ENCODE data around the gene SUPT4H1. TPM values are rescaled to one million over a fixed set of nuclear protein-coding genes. Genes with fewer than 3 reads are reported as not detected.
A peak's percentile ranks its signal among the peaks of the same experiment; 100 is the strongest.

SUPT4H1 gene
- total RNA-seq, 4 donors from 2014 or later: 34.5 to 38.0 (median 35.2) TPM

- peaks cover 0 to 11% (median 0%) of the 10 kb centered on the region in 3 donors for H3K36me3 ChIP-seq
- no peak overlapping the region for H3K4me3 ChIP-seq
- TF ChIP-seq EP300 (IDR thresholded peaks at IDR 0.05): no peak
- no peak for TF ChIP-seq POLR2A (IDR thresholded peaks at IDR 0.05)
- no peak for TF ChIP-seq CTCF (IDR thresholded peaks at IDR 0.05)
- 82 to 85% methylated on average over 11 of the region's 11 CpGs for WGBS, 2 donors
- DNase-seq (ENCODE audit: low spot score in 2 of 2): no peak
- no peak overlapping the region for H3K27ac ChIP-seq
- peaks cover 0 to 30% of the 10 kb centered on the region in 2 donors for H3K27me3 ChIP-seq
- no peaks in the 10 kb centered on the region for H3K9me3 ChIP-seq
- peaks cover 0 to 30% (median 2%) of the 10 kb centered on the region in 4 donors for H3K4me1 ChIP-seq
Observed at GRCh38 chr17:58325976-58326468, 26.0 kb downstream of the SUPT4H1 start.

GRCh38 chr17:58325289-58325726, 26.7 kb downstream of the SUPT4H1 start:
- H3K27ac ChIP-seq: no peak overlapping the region
- no peak for TF ChIP-seq EP300 (IDR thresholded peaks at IDR 0.05)
- no peak for TF ChIP-seq POLR2A (IDR thresholded peaks at IDR 0.05)
- TF ChIP-seq CTCF (IDR thresholded peaks at IDR 0.05): no peak
- DNase-seq (ENCODE audit: low spot score in 2 of 2): no peak
- H3K36me3 ChIP-seq: peaks cover 0 to 18% (median 0%) of the 10 kb centered on the region in 3 donors
- H3K4me1 ChIP-seq: peaks cover 0 to 30% (median 2%) of the 10 kb centered on the region in 4 donors
- 69 to 72% methylated on average over 9 to 11 of the region's 11 CpGs for WGBS, 2 donors
- H3K9me3 ChIP-seq: no peaks in the 10 kb centered on the region
- H3K27me3 ChIP-seq: peaks cover 0 to 30% of the 10 kb centered on the region in 2 donors
- peak overlapping the region in 2 of 4 donors; percentile 52 to 68 for H3K4me3 ChIP-seq

- Histone ChIP-seq H3K36me3 (peaks cover 0 to 25% (median 0%) of the 10 kb centered on the region in 3 donors), H3K4me1 (peaks cover 0 to 30% (median 2%) of the 10 kb centered on the region in 4 donors), H3K4me3 (peak overlapping the region; percentile 47 to 68 (median 51)), H3K9me3 (no peaks in the 10 kb centered on the region), H3K27ac (peak overlapping the region in 2 of 4 donors; percentile 56 to 76), H3K27me3 (peaks cover 0 to 30% of the 10 kb centered on the region in 2 donors)
- TF ChIP-seq CTCF (IDR thresholded peaks at IDR 0.05): no peak
- TF ChIP-seq POLR2A (IDR thresholded peaks at IDR 0.05): no peak
- TF ChIP-seq EP300 (IDR thresholded peaks at IDR 0.05): no peak
- 9 to 11% methylated on average over 23 to 43 of the region's 66 CpGs for WGBS, 2 donors
- DNase-seq (ENCODE audit: low spot score in 2 of 2): no peak
Observed at GRCh38 chr17:58324409-58325288, 27.4 kb downstream of the SUPT4H1 start.

GRCh38 chr17:58324056-58324408, 28.0 kb downstream of the SUPT4H1 start:
- H3K36me3 ChIP-seq: peaks cover 0 to 25% (median 0%) of the 10 kb centered on the region in 3 donors
- H3K4me3 ChIP-seq: peak overlapping the region; percentile 47 to 68 (median 51)
- peaks cover 0 to 24% of the 10 kb centered on the region in 2 donors for H3K27me3 ChIP-seq
- 15 to 16% methylated on average over 10 to 12 of the region's 13 CpGs for WGBS, 2 donors
- no peak for TF ChIP-seq POLR2A (IDR thresholded peaks at IDR 0.05)
- no peak for TF ChIP-seq CTCF (IDR thresholded peaks at IDR 0.05)
- TF ChIP-seq EP300 (IDR thresholded peaks at IDR 0.05): no peak
- peaks cover 0 to 26% (median 2%) of the 10 kb centered on the region in 4 donors for H3K4me1 ChIP-seq
- no peak for DNase-seq (ENCODE audit: low spot score in 2 of 2)
- no peaks in the 10 kb centered on the region for H3K9me3 ChIP-seq
- peak overlapping the region in 2 of 4 donors; percentile 56 to 76 for H3K27ac ChIP-seq
